H9 (cell line): ENCODE results near the gene TCF21. TPM values are rescaled to one million over a fixed set of nuclear protein-coding genes. Genes with fewer than 3 reads are reported as not detected.

Experiments
- DNase-seq: peaks from one replicate; pipeline ENCODE4 v3.0.0-alpha.2; 2017
- H2AFZ ChIP-seq: one replicate; pipeline ENCODE4 v1.6.1; 2013; ENCODE audit warnings: mild to moderate bottlenecking, low read length, control low read depth, moderate library complexity
- H2AK5ac ChIP-seq: 2 replicates; pipeline ENCODE4 v1.6.1; 2013; ENCODE audit warnings: low read length, control low read depth, mixed read lengths; ENCODE audit not compliant: insufficient read length
- H2BK120ac ChIP-seq: one replicate; pipeline ENCODE4 v1.6.1; 2013; ENCODE audit warnings: low read depth, mild to moderate bottlenecking, low read length, control low read depth, inconsistent platforms; ENCODE audit not compliant: poor library complexity, severe bottlenecking
- H2BK12ac ChIP-seq: 2 replicates; pipeline ENCODE4 v1.6.1; 2013; ENCODE audit warnings: low read length, control low read depth, mixed read lengths, low read depth; ENCODE audit not compliant: insufficient read length
- H2BK15ac ChIP-seq: 2 replicates; pipeline ENCODE4 v1.6.1; 2013; ENCODE audit warnings: low read depth, low read length, control low read depth
- H2BK20ac ChIP-seq: one replicate; pipeline ENCODE4 v1.6.1; 2013; ENCODE audit warnings: low read depth, mild to moderate bottlenecking, low read length, control low read depth, inconsistent platforms; ENCODE audit not compliant: poor library complexity, severe bottlenecking
- H2BK5ac ChIP-seq: 2 replicates; pipeline ENCODE4 v1.6.1; 2013; ENCODE audit warnings: low read length, control low read depth, mixed read lengths; ENCODE audit not compliant: insufficient read length
- H3K14ac ChIP-seq: 2 replicates; pipeline ENCODE4 v1.6.1; 2013; ENCODE audit warnings: low read length, control low read depth; ENCODE audit not compliant: insufficient read depth
- H3K18ac ChIP-seq: 2 replicates; pipeline ENCODE4 v1.6.1; 2013; ENCODE audit warnings: low read depth, mild to moderate bottlenecking, mixed read lengths, low read length, control low read depth; ENCODE audit not compliant: insufficient read length
- H3K23ac ChIP-seq: 2 replicates; pipeline ENCODE4 v1.6.1; 2013; ENCODE audit warnings: low read length, control low read depth, mixed read lengths, low read depth; ENCODE audit not compliant: insufficient read length
- H3K23me2 ChIP-seq: 2 replicates; pipeline ENCODE4 v1.6.1; 2013; ENCODE audit warnings: low read depth, mild to moderate bottlenecking, mixed read lengths, low read length, control low read depth; ENCODE audit not compliant: insufficient read length, poor library complexity, severe bottlenecking
- H3K27ac ChIP-seq: 2 replicates; pipeline ENCODE4 v1.5.1; 2013; ENCODE audit warnings: low read length, control low read depth, mixed read lengths, low read depth; ENCODE audit not compliant: insufficient read length
- H3K27me3 ChIP-seq: 2 replicates; pipeline ENCODE4 v1.6.1; 2013; ENCODE audit warnings: low read length, control low read depth, inconsistent platforms; ENCODE audit not compliant: insufficient read depth
- H3K4ac ChIP-seq: 2 replicates; pipeline ENCODE4 v1.6.1; 2013; ENCODE audit warnings: low read depth, mild to moderate bottlenecking, control low read depth, inconsistent platforms, low read length, moderate library complexity
- H3K4me1 ChIP-seq: 2 replicates; pipeline ENCODE4 v1.6.1; 2013; ENCODE audit warnings: low read length, control low read depth, inconsistent platforms; ENCODE audit not compliant: insufficient read depth
- H3K4me2 ChIP-seq: 2 replicates; pipeline ENCODE4 v1.6.1; 2013; ENCODE audit warnings: low read length, control low read depth, mixed read lengths; ENCODE audit not compliant: insufficient read length, insufficient read depth
- H3K56ac ChIP-seq: 2 replicates; pipeline ENCODE4 v1.6.1; 2013; ENCODE audit warnings: low read depth, mild to moderate bottlenecking, mixed read lengths, low read length, control low read depth; ENCODE audit not compliant: insufficient read length
- H3K79me1 ChIP-seq: 2 replicates; pipeline ENCODE4 v1.6.1; 2013; ENCODE audit warnings: low read depth, mild to moderate bottlenecking, moderate library complexity, low read length, control low read depth, inconsistent platforms; ENCODE audit not compliant: insufficient read depth, poor library complexity, severe bottlenecking
- H3K79me2 ChIP-seq: 2 replicates; pipeline ENCODE4 v1.6.1; 2013; ENCODE audit warnings: low read length, control low read depth, inconsistent platforms; ENCODE audit not compliant: insufficient read depth
- H3K9ac ChIP-seq: 2 replicates; pipeline ENCODE4 v1.6.1; 2013; ENCODE audit warnings: low read length, control low read depth, mixed read lengths; ENCODE audit not compliant: insufficient read length; ENCODE audit errors: extremely low read depth
- H3K9me3 ChIP-seq: one replicate; pipeline ENCODE4 v1.6.1; 2013; ENCODE audit warnings: low read depth, low read length, inconsistent platforms; ENCODE audit not compliant: control insufficient read depth
- H3T11ph ChIP-seq: one replicate; pipeline ENCODE4 v1.6.1; 2013; ENCODE audit warnings: mild to moderate bottlenecking, low read length, control low read depth, inconsistent platforms
- H4K20me1 ChIP-seq: one replicate; pipeline ENCODE4 v1.6.1; 2013; ENCODE audit not compliant: control insufficient read depth, insufficient read length, insufficient read depth
- H4K5ac ChIP-seq: 2 replicates; pipeline ENCODE4 v1.6.1; 2013; ENCODE audit warnings: low read depth, mild to moderate bottlenecking, mixed read lengths, low read length, control low read depth; ENCODE audit not compliant: insufficient read length
- H4K8ac ChIP-seq: replicated peaks from 2 replicates; pipeline ENCODE4 v1.6.1; 2013; ENCODE audit warnings: low read length, control low read depth, mixed read lengths, low read depth; ENCODE audit not compliant: insufficient read length
- H4K91ac ChIP-seq: 2 replicates; pipeline ENCODE4 v1.6.1; 2013; ENCODE audit warnings: low read depth, mild to moderate bottlenecking, moderate library complexity, mixed read lengths, low read length, control low read depth; ENCODE audit not compliant: insufficient read length
- H3K27ac Mint-ChIP-seq, 3 experiments: 2 replicates in 2 of 3; 3 replicates in 1 of 3; pipeline ENCODE4 v1.8.0; 2020 to 2021; ENCODE audit warnings: mixed read lengths in 3 of 3, mild to moderate bottlenecking in 1 of 3, moderate library complexity in 1 of 3
- H3K27me3 Mint-ChIP-seq: 2 replicates; pipeline ENCODE4 v1.8.0; 2021; ENCODE audit warnings: low read depth, mild to moderate bottlenecking, moderate library complexity, mixed read lengths
- H3K36me3 Mint-ChIP-seq, 3 experiments: 2 replicates in 2 of 3; 3 replicates in 1 of 3; pipeline ENCODE4 v1.8.0; 2020 to 2021; ENCODE audit warnings: low read depth in 3 of 3, mixed read lengths in 3 of 3; ENCODE audit not compliant: insufficient read depth in 1 of 3
- H3K4me1 Mint-ChIP-seq, 2 experiments: 2 replicates each; pipeline ENCODE4 v1.8.0; 2020; ENCODE audit warnings: mixed read lengths in 2 of 2
- H3K4me3 Mint-ChIP-seq, 2 experiments: 2 replicates in 1 of 2; 3 replicates in 1 of 2; pipeline ENCODE4 v1.8.0; 2020 to 2021; ENCODE audit warnings: mild to moderate bottlenecking in 2 of 2, mixed read lengths in 2 of 2, moderate library complexity in 1 of 2
- H3K9me3 Mint-ChIP-seq, 2 experiments: 2 replicates in 1 of 2; 3 replicates in 1 of 2; pipeline ENCODE4 v1.8.0; 2020; ENCODE audit warnings: mild to moderate bottlenecking in 2 of 2, mixed read lengths in 2 of 2, moderate library complexity in 1 of 2
- WGBS: extraction: QIAGEN DNeasy Blood & Tissue Kit; methylation state at CpG from one replicate; pipeline ENCODE4 v1.1.7; 2013; ENCODE audit warnings: missing lambda C conversion rate, low lambda C conversion rate, mixed read lengths; ENCODE audit not compliant: insufficient read length; ENCODE audit errors: extremely low coverage; 5-methylcytosine and 5-hydroxymethylcytosine counted together
- total RNA-seq: library from RNA; stranded (reverse); gene quantifications from 2 replicates; pipeline ENCODE4 v1.2.1, GENCODE V29; 2021
- TF ChIP-seq, protein P1 (sequence below): fragments of 200-600 bp; sonication (generic); conservative IDR thresholded peaks from 3 replicates; pipeline ENCODE4 v1.8.0; 2021; ENCODE audit warnings: antibody characterized with exemption, mild to moderate bottlenecking

TCF21 gene
- total RNA-seq, 1 experiment from 2014 or later: not detected

DNA sequence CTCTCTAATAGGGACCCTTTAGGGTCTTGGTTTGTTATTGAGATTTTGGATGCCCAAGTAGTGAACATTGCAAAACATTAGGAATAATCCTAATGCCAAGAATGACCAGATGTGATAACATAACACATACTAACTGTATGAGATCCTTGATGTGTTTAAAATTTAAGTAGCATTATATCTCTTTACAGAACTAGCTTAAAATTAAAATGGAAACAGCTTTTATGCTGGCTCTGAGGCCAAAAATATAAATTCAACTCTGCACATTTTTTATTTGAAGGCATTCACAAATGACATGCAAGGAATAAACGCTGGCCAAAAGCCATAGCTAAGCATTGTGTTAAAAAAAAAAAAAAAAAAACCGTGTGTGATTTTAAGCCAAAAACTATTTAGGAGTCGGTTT, 47.7 kb upstream of the TCF21 start:
- Mint-ChIP-seq H3K27me3 (peaks cover 5% of the 10 kb centered on the region; the same call in 1 of the 2 replicates), H3K4me1 (peaks cover 5 to 18% of the 10 kb centered on the region in 2 experiments), H3K4me3 (no peak overlapping the region), H3K36me3 (no peaks in the 10 kb centered on the region; a peak in 1 of 7 replicates), H3K9me3 (no peaks in the 10 kb centered on the region), H3K27ac (no peak overlapping the region)
- no peak overlapping the region for H3K4me2 ChIP-seq
- no peak overlapping the region for H3T11ph ChIP-seq
- TF ChIP-seq, protein P1, sequence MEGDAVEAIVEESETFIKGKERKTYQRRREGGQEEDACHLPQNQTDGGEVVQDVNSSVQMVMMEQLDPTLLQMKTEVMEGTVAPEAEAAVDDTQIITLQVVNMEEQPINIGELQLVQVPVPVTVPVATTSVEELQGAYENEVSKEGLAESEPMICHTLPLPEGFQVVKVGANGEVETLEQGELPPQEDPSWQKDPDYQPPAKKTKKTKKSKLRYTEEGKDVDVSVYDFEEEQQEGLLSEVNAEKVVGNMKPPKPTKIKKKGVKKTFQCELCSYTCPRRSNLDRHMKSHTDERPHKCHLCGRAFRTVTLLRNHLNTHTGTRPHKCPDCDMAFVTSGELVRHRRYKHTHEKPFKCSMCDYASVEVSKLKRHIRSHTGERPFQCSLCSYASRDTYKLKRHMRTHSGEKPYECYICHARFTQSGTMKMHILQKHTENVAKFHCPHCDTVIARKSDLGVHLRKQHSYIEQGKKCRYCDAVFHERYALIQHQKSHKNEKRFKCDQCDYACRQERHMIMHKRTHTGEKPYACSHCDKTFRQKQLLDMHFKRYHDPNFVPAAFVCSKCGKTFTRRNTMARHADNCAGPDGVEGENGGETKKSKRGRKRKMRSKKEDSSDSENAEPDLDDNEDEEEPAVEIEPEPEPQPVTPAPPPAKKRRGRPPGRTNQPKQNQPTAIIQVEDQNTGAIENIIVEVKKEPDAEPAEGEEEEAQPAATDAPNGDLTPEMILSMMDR: no peak
- H2BK15ac ChIP-seq: no peak overlapping the region
- no peak overlapping the region for H4K5ac ChIP-seq
- H3K4me1 ChIP-seq: no peaks in the 10 kb centered on the region; the same call in 1 of the 2 replicates
- H3K4ac ChIP-seq: no peak overlapping the region
- no CpG with 5 or more reads among the region's 3 CpGs for WGBS
- H3K79me2 ChIP-seq: no peaks in the 10 kb centered on the region
- H3K27me3 ChIP-seq: no peaks in the 10 kb centered on the region
- no peak overlapping the region for H2BK120ac ChIP-seq
- no peak overlapping the region for H3K23ac ChIP-seq
- no peaks in the 10 kb centered on the region for H3K79me1 ChIP-seq
- no peaks in the 10 kb centered on the region for H4K20me1 ChIP-seq
- no peaks in the 10 kb centered on the region for H3K23me2 ChIP-seq
- no peak overlapping the region for H2BK12ac ChIP-seq
- H3K56ac ChIP-seq: no peak overlapping the region
- no peak overlapping the region for H3K9ac ChIP-seq
- H2BK5ac ChIP-seq: no peak overlapping the region
- H3K18ac ChIP-seq: no peak overlapping the region
- H3K14ac ChIP-seq: no peak overlapping the region
- H2AFZ ChIP-seq: no peak overlapping the region
- H4K8ac ChIP-seq: no peak overlapping the region
- DNase-seq: no peak
- no peak overlapping the region for H2AK5ac ChIP-seq
- no peak overlapping the region for H2BK20ac ChIP-seq
- H3K9me3 ChIP-seq: no peaks in the 10 kb centered on the region
- no peak overlapping the region for H3K27ac ChIP-seq
- H4K91ac ChIP-seq: no peak overlapping the region
